ENCODE results near the gene KNCN. TPM values are rescaled to one million over a fixed set of nuclear protein-coding genes. Genes with fewer than 3 reads are reported as not detected.

KNCN gene
- not detected in 5 replicates for total RNA-seq (2022; extraction: Qiagen RNA extraction)

GRCh38 chr1:46551597-46552095 is at the start of gene KNCN:
TSS of gene KNCN (minus strand) at chr1:46551647. CDS start at chr1:46551215, 432 bp downstream.

Other genes starting within 250 kb of the KNCN start
- gene LRRC41, start 248.0 kb downstream of the KNCN start, total RNA-seq (2022; extraction: Qiagen RNA extraction), result 35.5 to 42.5 TPM (median 41.3 TPM) in 5 replicates
- 385 to 553 TPM (median 399 TPM) in 5 replicates for gene UQCRH, start 247.9 kb downstream of the KNCN start, total RNA-seq (2022; extraction: Qiagen RNA extraction)
- 11.5 to 14.0 TPM (median 11.7 TPM) in 5 replicates for gene NSUN4, start 210.8 kb downstream of the KNCN start, total RNA-seq (2022; extraction: Qiagen RNA extraction)
- gene FAAH, start 157.3 kb downstream of the KNCN start, total RNA-seq (2022; extraction: Qiagen RNA extraction), result 0.45 to 1.00 TPM (median 0.81 TPM) in 5 replicates
- gene DMBX1, start 61.8 kb downstream of the KNCN start, total RNA-seq (2022; extraction: Qiagen RNA extraction), result 0.63 to 1.2 TPM (median 0.94 TPM) in 5 replicates
- 18.3 to 21.3 TPM (median 19.5 TPM) in 5 replicates for gene MKNK1, start 52.6 kb upstream of the KNCN start, total RNA-seq (2022; extraction: Qiagen RNA extraction)
- gene MOB3C, start 65.2 kb upstream of the KNCN start, total RNA-seq (2022; extraction: Qiagen RNA extraction), result 3.6 to 4.3 TPM (median 3.9 TPM) in 5 replicates
- gene ATPAF1, start 116.7 kb upstream of the KNCN start, total RNA-seq (2022; extraction: Qiagen RNA extraction), result 33.6 to 38.2 TPM (median 35.2 TPM) in 5 replicates
- not detected in 5 replicates for gene TEX38, start 120.2 kb upstream of the KNCN start, total RNA-seq (2022; extraction: Qiagen RNA extraction)
- 21.0 to 27.8 TPM (median 27.3 TPM) in 5 replicates for gene EFCAB14, start 167.5 kb upstream of the KNCN start, total RNA-seq (2022; extraction: Qiagen RNA extraction)
- 0.16 TPM in 1 of 5 replicates, not detected in the others for gene CYP4B1, start 247.4 kb upstream of the KNCN start, total RNA-seq (2022; extraction: Qiagen RNA extraction)

All from A549 treated with Mapracorat at 1 μM for 4 hours (cell line).